Endothelial cell of umbilical vein (primary cell): ENCODE data around the gene CELF5. TPM values are rescaled to one million over a fixed set of nuclear protein-coding genes. Genes with fewer than 3 reads are reported as not detected.

Source experiments
- BruUV-seq: library from RNA; stranded (reverse); fragments of 400-500 nt; replicated peaks from 2 replicates; lab custom pipeline; 2021; lab: Mats Ljungman, UMichigan
- CTCF ChIA-PET: fragments of 300-600, 350-600 bp; sonication (Branson Sonifier 250); formaldehyde crosslinking; loops from one replicate; lab custom pipeline; 2021; ENCODE audit warnings: antibody characterized with exemption, inconsistent platforms; lab: Charles Lee
- POLR2A ChIA-PET: fragments of 300-600, 350-600 bp; sonication (Branson Sonifier 250); formaldehyde crosslinking; loops from one replicate; lab custom pipeline; 2021; ENCODE audit warnings: antibody characterized with exemption, inconsistent platforms; lab: Charles Lee
- DNase-seq: peaks from one replicate; pipeline ENCODE4 v3.0.0-alpha.2; 2011; ENCODE audit warnings: low read depth, low spot score
- FAIRE-seq: peaks from 2 replicates; lab custom pipeline; 2011; peaks lifted over from hg19 to GRCh38; lab: Jason Lieb, UNC
- H2AFZ ChIP-seq: 2 replicates; pipeline ENCODE4 v1.6.0; 2012; ENCODE audit warnings: low read depth, low read length, control low read depth, inconsistent platforms
- H3K27ac ChIP-seq: 2 replicates; pipeline ENCODE4 v1.5.1; 2011; ENCODE audit warnings: low read depth, mild to moderate bottlenecking, control low read depth, low read length, moderate library complexity; ENCODE audit not compliant: insufficient read depth
- H3K27me3 ChIP-seq, 2 experiments: 2 replicates each; pipeline versions ENCODE4 v1.6.0 to v1.6.1; 2011; ENCODE audit warnings: low read length in 2 of 2, mixed read lengths in 1 of 2; ENCODE audit not compliant: control insufficient read depth in 2 of 2, insufficient read depth in 2 of 2
- H3K36me3 ChIP-seq, 2 experiments: 2 replicates in 1 of 2; 3 replicates in 1 of 2; pipeline ENCODE4 v1.5.1; 2011; ENCODE audit warnings: low read length in 2 of 2, mild to moderate bottlenecking in 1 of 2, moderate library complexity in 1 of 2; ENCODE audit not compliant: control insufficient read depth in 2 of 2, insufficient read depth in 2 of 2; ENCODE audit errors: extremely low read depth in 1 of 2
- H3K4me1 ChIP-seq: 3 replicates; pipeline ENCODE4 v1.5.1; 2011; ENCODE audit warnings: mild to moderate bottlenecking, low read length; ENCODE audit not compliant: control insufficient read depth, insufficient read depth; ENCODE audit errors: extremely low read depth
- H3K4me2 ChIP-seq: 2 replicates; pipeline ENCODE4 v1.6.1; 2011; ENCODE audit warnings: low read length, control low read depth, mixed read lengths; ENCODE audit not compliant: insufficient read depth
- H3K4me3 ChIP-seq, 3 experiments: fragments of 200-600 bp in 1 of 3; sonication (generic), shearing (Covaris generic) in 1 of 3; replicated peaks in 1 of 3; 2 replicates each; pipeline ENCODE4 v1.5.1; 2011 to 2016; ENCODE audit warnings: control low read depth in 3 of 3, low read length in 3 of 3, mild to moderate bottlenecking in 2 of 3, inconsistent platforms in 1 of 3, low read depth in 1 of 3, moderate library complexity in 1 of 3; ENCODE audit not compliant: insufficient read depth in 1 of 3
- H3K79me2 ChIP-seq: 2 replicates; pipeline ENCODE4 v1.6.0; 2012; ENCODE audit warnings: low read length, inconsistent platforms; ENCODE audit not compliant: control insufficient read depth, insufficient read depth
- H3K9ac ChIP-seq: replicated peaks from 2 replicates; pipeline ENCODE3; 2011; ENCODE audit warnings: low read length, control low read depth; ENCODE audit not compliant: insufficient read depth; ENCODE audit errors: extremely low read depth
- H3K9me1 ChIP-seq: replicated peaks from 3 replicates; pipeline ENCODE4 v1.6.0; 2011; ENCODE audit warnings: mild to moderate bottlenecking, low read length; ENCODE audit not compliant: control insufficient read depth, insufficient read depth; ENCODE audit errors: extremely low read depth
- H3K9me3 ChIP-seq: replicated peaks from 2 replicates; pipeline ENCODE4 v1.5.1; 2012; ENCODE audit warnings: low read length, inconsistent platforms; ENCODE audit not compliant: control insufficient read depth, insufficient read depth
- H4K20me1 ChIP-seq: replicated peaks from 2 replicates; pipeline ENCODE3; 2011; ENCODE audit warnings: mild to moderate bottlenecking, low read length; ENCODE audit not compliant: control insufficient read depth, insufficient read depth; ENCODE audit errors: extremely low read depth
- EZH2 ChIP-seq: IDR thresholded peaks from 2 replicates; pipeline ENCODE4 v1.6.1; 2012; ENCODE audit warnings: borderline replicate concordance, low read depth, mild to moderate bottlenecking, moderate library complexity, low read length, inconsistent platforms; ENCODE audit not compliant: severe bottlenecking
- FOS ChIP-seq: IDR thresholded peaks from 2 replicates; pipeline ENCODE4 v1.6.1; 2011; ENCODE audit warnings: mild to moderate bottlenecking, low read length, moderate library complexity, borderline replicate concordance; ENCODE audit not compliant: insufficient read depth
- GATA2 ChIP-seq: IDR thresholded peaks from 2 replicates; pipeline ENCODE4 v1.7.0; 2011; ENCODE audit warnings: low read depth, mild to moderate bottlenecking, moderate library complexity, mixed read lengths, low read length; ENCODE audit not compliant: insufficient read length, insufficient read depth
- JUN ChIP-seq: IDR thresholded peaks from 2 replicates; pipeline ENCODE4 v1.6.1; 2011; ENCODE audit warnings: borderline replicate concordance, low read depth; ENCODE audit not compliant: insufficient read length, insufficient read depth
- MYC ChIP-seq: IDR thresholded peaks from one replicate; pipeline ENCODE4 v1.6.1; 2011; ENCODE audit warnings: mild to moderate bottlenecking, low read depth, low read length
- POLR2A ChIP-seq: IDR thresholded peaks from 2 replicates; pipeline ENCODE4 v1.6.1; 2012; ENCODE audit warnings: low read depth, mild to moderate bottlenecking, control low read depth, low read length
- POLR2AphosphoS5 ChIP-seq: IDR thresholded peaks from 2 replicates; pipeline ENCODE4 v1.6.1; 2012; ENCODE audit warnings: low read depth, mild to moderate bottlenecking, control low read depth, low read length, moderate library complexity; ENCODE audit not compliant: insufficient read depth
- dilution Hi-C: fragments of 300-500 bp; cut with MboI; formaldehyde crosslinking; loops from one replicate; pipeline ENCODE4 v1.15.0; 2019; ENCODE audit warnings: low sequenced_read_pairs; ENCODE audit not compliant: extremely low pct_ligation_motif_present
- intact Hi-C: fragments of 100-400 bp; cut with micrococcal nuclease; formaldehyde crosslinking; loops from one replicate; pipeline ENCODE4 v1.10.0; 2022
- polyA plus RNA-seq, 4 experiments: library from polyadenylated mRNA; depleted of rRNA in 3 of 4; stranded (reverse) in 3 of 4; unstranded in 1 of 4; fragments of >200 nt; gene quantifications; 2 replicates each; pipeline versions ENCODE4 v1.2.1 to v1.2.3, GENCODE V29; 2011 to 2012; ENCODE audit warnings: missing spikeins in 1 of 4
- total RNA-seq: library from RNA; stranded (reverse); gene quantifications from 2 replicates; pipeline ENCODE4 v1.2.3, GENCODE V29; 2021
- TF ChIP-seq, protein P1 (sequence below), 2 donors: IDR thresholded peaks; 1 replicate in 1 of 2; 2 replicates in 1 of 2; pipeline ENCODE4 v1.5.1; 2011; ENCODE audit warnings: low read length in 2 of 2, mild to moderate bottlenecking in 2 of 2, moderate library complexity in 2 of 2, control low read depth in 1 of 2, inconsistent platforms in 1 of 2, low read depth in 1 of 2; ENCODE audit not compliant: insufficient read depth in 1 of 2; ENCODE audit errors: extremely low read depth in 1 of 2
- TF ChIP-seq, protein P2 (sequence below): IDR thresholded peaks from 2 replicates; pipeline ENCODE4 v1.6.1; 2011; ENCODE audit not compliant: insufficient read depth, insufficient read length

Gene CELF5
- total and polyA plus RNA-seq, 2 donors (not counting 3 experiments of a cell fraction or from before 2014, with no cell fraction given), result not detected

DNA sequence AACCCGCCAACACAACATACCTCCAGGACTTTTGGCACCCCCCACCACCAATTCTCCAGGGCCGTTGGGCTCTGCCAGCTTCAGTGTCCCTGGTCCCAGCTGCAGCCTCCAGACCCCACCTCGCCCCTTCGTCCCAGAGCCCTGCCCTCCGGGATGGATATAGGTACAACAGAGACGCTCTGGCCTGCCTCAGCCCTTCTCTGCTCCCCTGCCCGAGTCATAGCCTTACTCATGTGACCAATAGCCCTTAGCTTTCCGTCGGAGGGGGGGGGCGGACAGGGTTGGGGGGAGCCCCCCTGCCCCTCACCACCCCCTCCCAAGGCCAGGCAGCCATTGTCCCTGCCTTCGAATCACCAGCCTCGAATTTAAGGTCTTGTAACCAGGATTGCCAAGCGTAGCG is 71.1 kb downstream of the CELF5 start:
- intact Hi-C loops (no loop called here), dilution Hi-C loops (no loop called here)
- no peaks in the 10 kb centered on the region for H3K4me1 ChIP-seq
- H3K9me1 ChIP-seq, result no peaks in the 10 kb centered on the region
- ChIA-PET CTCF (interaction anchor here (0.6 to 1.1 kb wide), 2 partner anchors 9 to 637 kb away, joined by 4 to 9 read pairs; no protein-coding TSS in a partner anchor), POLR2A (no interaction called here)
- no peak overlapping the region for H3K9ac ChIP-seq
- DNase-seq (no peak), FAIRE-seq (no peak)
- no peak for TF ChIP-seq JUN
- no peak for TF ChIP-seq EZH2
- TF ChIP-seq GATA2, result no peak
- no peak for TF ChIP-seq POLR2A
- TF ChIP-seq, protein P1, sequence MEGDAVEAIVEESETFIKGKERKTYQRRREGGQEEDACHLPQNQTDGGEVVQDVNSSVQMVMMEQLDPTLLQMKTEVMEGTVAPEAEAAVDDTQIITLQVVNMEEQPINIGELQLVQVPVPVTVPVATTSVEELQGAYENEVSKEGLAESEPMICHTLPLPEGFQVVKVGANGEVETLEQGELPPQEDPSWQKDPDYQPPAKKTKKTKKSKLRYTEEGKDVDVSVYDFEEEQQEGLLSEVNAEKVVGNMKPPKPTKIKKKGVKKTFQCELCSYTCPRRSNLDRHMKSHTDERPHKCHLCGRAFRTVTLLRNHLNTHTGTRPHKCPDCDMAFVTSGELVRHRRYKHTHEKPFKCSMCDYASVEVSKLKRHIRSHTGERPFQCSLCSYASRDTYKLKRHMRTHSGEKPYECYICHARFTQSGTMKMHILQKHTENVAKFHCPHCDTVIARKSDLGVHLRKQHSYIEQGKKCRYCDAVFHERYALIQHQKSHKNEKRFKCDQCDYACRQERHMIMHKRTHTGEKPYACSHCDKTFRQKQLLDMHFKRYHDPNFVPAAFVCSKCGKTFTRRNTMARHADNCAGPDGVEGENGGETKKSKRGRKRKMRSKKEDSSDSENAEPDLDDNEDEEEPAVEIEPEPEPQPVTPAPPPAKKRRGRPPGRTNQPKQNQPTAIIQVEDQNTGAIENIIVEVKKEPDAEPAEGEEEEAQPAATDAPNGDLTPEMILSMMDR (IDR thresholded peaks at IDR 0.05; ENCODE audit: extremely low read depth in 1 of 2, insufficient read depth in 1 of 2, low read depth in 1 of 2, low read length in 2 of 2), result no peak
- TF ChIP-seq, protein P2, sequence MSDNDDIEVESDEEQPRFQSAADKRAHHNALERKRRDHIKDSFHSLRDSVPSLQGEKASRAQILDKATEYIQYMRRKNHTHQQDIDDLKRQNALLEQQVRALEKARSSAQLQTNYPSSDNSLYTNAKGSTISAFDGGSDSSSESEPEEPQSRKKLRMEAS, result no peak
- no peak for TF ChIP-seq POLR2AphosphoS5
- no peak for TF ChIP-seq MYC
- TF ChIP-seq FOS, result no peak
- H3K4me2 ChIP-seq, result no peak overlapping the region
- no peaks in the 10 kb centered on the region for H4K20me1 ChIP-seq
- no peaks in the 10 kb centered on the region for H3K79me2 ChIP-seq
- no TSS peak for BruUV-seq
- H3K36me3 ChIP-seq, result no peaks in the 10 kb centered on the region
- no peaks in the 10 kb centered on the region for H3K9me3 ChIP-seq
- H3K27me3 ChIP-seq, result peaks cover 0 to 4% of the 10 kb centered on the region in 2 experiments
- H2AFZ ChIP-seq, result no peak overlapping the region
- H3K27ac ChIP-seq, result no peak overlapping the region
- no peak overlapping the region for H3K4me3 ChIP-seq
